ENCODE results near the gene CCDC200.
"Not testable (repeated sequence)": the region's sequence is repeated elsewhere in the genome, so short reads cannot be mapped to it uniquely, and the experiment has no call there.

- not testable (repeated sequence) for TF ChIP-seq CTCF (IDR thresholded peaks at IDR 0.05; ENCODE audit: low read depth, low read length, poor library complexity, severe bottlenecking); EZH2phosphoT487 (IDR thresholded peaks at IDR 0.05; ENCODE audit: borderline replicate concordance, low read length)
These were observed 25.4 kb downstream of the CCDC200 start for GRCh38 chr17:43203013-43203412.

Measured in DOHH2 (cell line).